ENCODE results near the gene DENND1C.

DNA sequence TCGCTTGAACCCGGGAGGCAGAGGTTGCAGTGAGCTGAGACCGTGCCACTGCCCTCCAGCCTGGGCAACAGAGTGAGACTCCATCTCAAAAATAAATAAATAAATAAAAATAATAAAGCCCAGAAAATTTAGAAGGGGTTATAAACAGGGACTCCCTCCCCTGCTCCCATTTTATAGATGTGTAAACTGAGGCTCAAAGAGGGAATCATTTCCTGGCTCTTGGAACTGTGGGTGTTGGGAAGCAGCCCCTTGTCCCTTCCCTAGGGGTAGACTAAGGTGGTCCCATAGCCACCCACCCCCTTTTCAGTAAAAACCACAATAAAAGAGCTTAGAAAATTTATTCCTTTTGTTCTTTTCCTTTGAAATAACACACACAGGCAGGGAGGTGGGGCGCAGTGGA lies 41.8 kb downstream of the DENND1C start:
- TF ChIP-seq, protein P1, sequence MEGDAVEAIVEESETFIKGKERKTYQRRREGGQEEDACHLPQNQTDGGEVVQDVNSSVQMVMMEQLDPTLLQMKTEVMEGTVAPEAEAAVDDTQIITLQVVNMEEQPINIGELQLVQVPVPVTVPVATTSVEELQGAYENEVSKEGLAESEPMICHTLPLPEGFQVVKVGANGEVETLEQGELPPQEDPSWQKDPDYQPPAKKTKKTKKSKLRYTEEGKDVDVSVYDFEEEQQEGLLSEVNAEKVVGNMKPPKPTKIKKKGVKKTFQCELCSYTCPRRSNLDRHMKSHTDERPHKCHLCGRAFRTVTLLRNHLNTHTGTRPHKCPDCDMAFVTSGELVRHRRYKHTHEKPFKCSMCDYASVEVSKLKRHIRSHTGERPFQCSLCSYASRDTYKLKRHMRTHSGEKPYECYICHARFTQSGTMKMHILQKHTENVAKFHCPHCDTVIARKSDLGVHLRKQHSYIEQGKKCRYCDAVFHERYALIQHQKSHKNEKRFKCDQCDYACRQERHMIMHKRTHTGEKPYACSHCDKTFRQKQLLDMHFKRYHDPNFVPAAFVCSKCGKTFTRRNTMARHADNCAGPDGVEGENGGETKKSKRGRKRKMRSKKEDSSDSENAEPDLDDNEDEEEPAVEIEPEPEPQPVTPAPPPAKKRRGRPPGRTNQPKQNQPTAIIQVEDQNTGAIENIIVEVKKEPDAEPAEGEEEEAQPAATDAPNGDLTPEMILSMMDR (conservative IDR thresholded peaks at IDR 0.05): no peak
- no peak for TF ChIP-seq EZH2 (IDR thresholded peaks at IDR 0.05; ENCODE audit: low read depth)

All from PC-9 (cell line).